GM23338 (cell line): ENCODE data around the gene SMG6. TPM values are rescaled to one million over a fixed set of nuclear protein-coding genes. Genes with fewer than 3 reads are reported as not detected.

Experiments used
- ATAC-seq: fragments of 200-7000 bp; cut with Tn5 transposase; 3 replicates; pipeline ENCODE4 v1.9.1; 2020
- DNase-seq: peaks from one replicate; pipeline ENCODE4 v3.0.0-alpha.2; 2015; ENCODE audit warnings: low spot score
- H2AFZ ChIP-seq: fragments of 200-600 bp; sonication (generic); 2 replicates; pipeline ENCODE4 v1.8.0; 2016; ENCODE audit warnings: antibody characterized with exemption, mild to moderate bottlenecking, moderate library complexity
- H3F3A ChIP-seq: fragments of 200-600 bp; sonication (generic); replicated peaks from 2 replicates; pipeline ENCODE4 v1.8.0; 2017; ENCODE audit warnings: antibody characterized with exemption, mixed run types, low read depth
- H3K27ac ChIP-seq: fragments of 200-600 bp; sonication (generic); 2 replicates; pipeline ENCODE4 v1.6.1; 2016; ENCODE audit warnings: low read depth
- H3K27me3 ChIP-seq: fragments of 200-600 bp; sonication (generic); 2 replicates; pipeline ENCODE4 v1.8.0; 2016; ENCODE audit warnings: mild to moderate bottlenecking, mixed run types, moderate library complexity; ENCODE audit not compliant: insufficient read depth
- H3K36me3 ChIP-seq: fragments of 200-600 bp; sonication (generic); 2 replicates; pipeline ENCODE4 v1.8.0; 2016; ENCODE audit warnings: mild to moderate bottlenecking; ENCODE audit not compliant: insufficient read depth
- H3K4me1 ChIP-seq: fragments of 200-600 bp; sonication (generic); 2 replicates; pipeline ENCODE4 v1.8.0; 2016; ENCODE audit warnings: mild to moderate bottlenecking, moderate library complexity; ENCODE audit not compliant: insufficient read depth
- H3K4me2 ChIP-seq: fragments of 200-600 bp; sonication (generic); 2 replicates; pipeline ENCODE4 v1.7.1; 2017; ENCODE audit warnings: mixed run types
- H3K4me3 ChIP-seq: fragments of 200-600 bp; sonication (generic); 2 replicates; pipeline ENCODE4 v1.6.1; 2016; ENCODE audit warnings: mixed run types
- H3K79me2 ChIP-seq: fragments of 200-600 bp; sonication (generic); replicated peaks from 2 replicates; pipeline ENCODE4 v1.8.0; 2017; ENCODE audit warnings: mild to moderate bottlenecking; ENCODE audit not compliant: insufficient read depth
- H3K9me2 ChIP-seq: fragments of 200-600 bp; sonication (generic); 2 replicates; pipeline ENCODE4 v1.8.0; 2017; ENCODE audit not compliant: insufficient read depth
- H4K20me1 ChIP-seq: fragments of 200-600 bp; sonication (generic); replicated peaks from 2 replicates; pipeline ENCODE4 v1.8.0; 2017; ENCODE audit warnings: mild to moderate bottlenecking; ENCODE audit not compliant: insufficient read depth
- H3K27ac Mint-ChIP-seq: 2 replicates; pipeline ENCODE4 v1.8.0; 2020; ENCODE audit warnings: inconsistent platforms, mild to moderate bottlenecking, moderate library complexity, mixed read lengths
- H3K27me3 Mint-ChIP-seq: 3 replicates; pipeline ENCODE4 v1.8.0; 2022; ENCODE audit warnings: low read depth, mild to moderate bottlenecking, moderate library complexity, mixed read lengths, inconsistent platforms; ENCODE audit not compliant: insufficient read depth, poor library complexity
- H3K36me3 Mint-ChIP-seq: 3 replicates; pipeline ENCODE4 v1.8.0; 2021; ENCODE audit warnings: low read depth, mild to moderate bottlenecking, inconsistent platforms, moderate library complexity, mixed read lengths
- H3K4me1 Mint-ChIP-seq: 3 replicates; pipeline ENCODE4 v1.8.0; 2020; ENCODE audit warnings: mild to moderate bottlenecking, inconsistent platforms, mixed read lengths
- H3K4me3 Mint-ChIP-seq: 3 replicates; pipeline ENCODE4 v1.8.0; 2021; ENCODE audit warnings: moderate library complexity, mild to moderate bottlenecking, inconsistent platforms, mixed read lengths
- H3K9me3 Mint-ChIP-seq: 3 replicates; pipeline ENCODE4 v1.8.0; 2020; ENCODE audit warnings: moderate library complexity, mild to moderate bottlenecking, inconsistent platforms, mixed read lengths
- CREB1 ChIP-seq: fragments of 250-450 bp; sonication (Bioruptor Pico); IDR thresholded peaks from 2 replicates; pipeline ENCODE4 v1.5.0; 2020; ENCODE audit warnings: low read depth, mild to moderate bottlenecking, moderate library complexity
- EZH2 ChIP-seq: fragments of 200-600 bp; sonication (generic); IDR thresholded peaks from one replicate; pipeline ENCODE4 v1.8.0; 2017; ENCODE audit warnings: antibody characterized with exemption, mild to moderate bottlenecking, low read depth; ENCODE audit not compliant: unreplicated experiment
- EZH2phosphoT487 ChIP-seq: fragments of 200-600 bp; sonication (generic); IDR thresholded peaks from one replicate; pipeline ENCODE4 v1.8.1; 2018; ENCODE audit warnings: antibody characterized with exemption; ENCODE audit not compliant: unreplicated experiment
- JUNB ChIP-seq: IDR thresholded peaks from one replicate; pipeline ENCODE4 v1.6.1; 2016; ENCODE audit warnings: antibody characterized with exemption; ENCODE audit not compliant: unreplicated experiment
- NANOG ChIP-seq: IDR thresholded peaks from 2 replicates; pipeline ENCODE4 v1.6.1; 2016; ENCODE audit warnings: antibody characterized with exemption, borderline replicate concordance
- POLR2AphosphoS5 ChIP-seq: IDR thresholded peaks from 2 replicates; pipeline ENCODE4 v1.6.1; 2016; ENCODE audit warnings: antibody characterized with exemption, low read depth
- ZNF114 ChIP-seq: fragments of 250-450 bp; sonication (Bioruptor Pico); IDR thresholded peaks from 2 replicates; pipeline ENCODE4 v1.5.0; 2020; ENCODE audit warnings: mild to moderate bottlenecking, moderate library complexity
- ZNF331 ChIP-seq: fragments of 250-450 bp; sonication (Bioruptor Pico); IDR thresholded peaks from 2 replicates; pipeline ENCODE4 v1.5.0; 2020; ENCODE audit warnings: low read depth, mild to moderate bottlenecking, moderate library complexity
- polyA plus RNA-seq: library from polyadenylated mRNA; unstranded; fragments of >200 nt; fragmentation: Nextera tagmentation; extraction: Ambion mirVana; gene quantifications from 2 replicates; pipeline ENCODE4 v1.2.1, GENCODE V29; 2016
- total RNA-seq: library from RNA; depleted of rRNA; stranded (reverse); fragments of >200 nt; shearing (Covaris generic); gene quantifications from 2 replicates; pipeline ENCODE4 v1.2.3, GENCODE V29; 2014
- TF ChIP-seq, protein P1 (sequence below): IDR thresholded peaks from one replicate; pipeline ENCODE4 v1.6.1; 2018; ENCODE audit warnings: antibody characterized with exemption; ENCODE audit not compliant: unreplicated experiment
- TF ChIP-seq, protein P2 (sequence below): IDR thresholded peaks from 2 replicates; pipeline ENCODE4 v1.6.1; 2016; ENCODE audit warnings: antibody characterized with exemption
- TF ChIP-seq, protein P3 (sequence below), 2 experiments: fragments of 200-600 bp in 1 of 2; sonication (generic) in 1 of 2; conservative IDR thresholded peaks; 2 replicates each; pipeline versions ENCODE4 v1.5.1 to v1.6.1; 2016 to 2017; ENCODE audit warnings: antibody characterized with exemption in 2 of 2, low read depth in 2 of 2, mild to moderate bottlenecking in 2 of 2, moderate library complexity in 1 of 2

Gene SMG6
- total and polyA plus RNA-seq, 2 experiments from 2014 or later: 10.4 to 43.1 TPM

DNA sequence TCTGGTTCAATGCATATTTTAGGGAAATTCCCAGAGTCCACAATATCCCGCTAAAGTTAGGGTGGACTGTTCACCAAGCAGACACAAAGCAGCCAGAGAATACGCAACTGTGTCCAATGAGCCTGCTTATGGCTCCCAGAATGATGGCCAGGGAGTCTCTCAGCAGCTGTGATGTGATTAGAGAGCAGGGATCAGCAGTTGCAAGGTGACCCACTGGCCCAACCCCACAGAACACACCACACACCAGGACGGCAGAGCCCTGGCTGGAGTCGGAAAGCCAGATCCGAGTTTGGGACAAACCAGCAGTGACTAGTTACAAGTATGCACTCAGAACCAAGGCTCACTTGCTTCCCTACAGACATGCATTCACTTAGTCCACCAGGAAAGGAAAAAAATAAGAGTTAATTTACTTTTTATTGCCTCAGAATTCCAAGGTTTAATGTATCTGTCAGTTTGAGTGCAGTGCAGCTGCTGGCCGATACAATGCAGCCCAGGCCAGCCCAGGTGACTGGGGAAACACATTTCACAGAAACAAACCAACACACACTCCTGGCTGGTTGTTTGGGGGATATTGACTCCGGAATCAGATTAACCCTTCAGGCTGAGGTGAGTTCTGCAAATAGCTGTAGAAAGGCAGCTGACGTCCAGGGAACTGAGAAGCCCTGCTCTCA, 127.0 kb downstream of the SMG6 start (continued):
- TF ChIP-seq, protein P1, sequence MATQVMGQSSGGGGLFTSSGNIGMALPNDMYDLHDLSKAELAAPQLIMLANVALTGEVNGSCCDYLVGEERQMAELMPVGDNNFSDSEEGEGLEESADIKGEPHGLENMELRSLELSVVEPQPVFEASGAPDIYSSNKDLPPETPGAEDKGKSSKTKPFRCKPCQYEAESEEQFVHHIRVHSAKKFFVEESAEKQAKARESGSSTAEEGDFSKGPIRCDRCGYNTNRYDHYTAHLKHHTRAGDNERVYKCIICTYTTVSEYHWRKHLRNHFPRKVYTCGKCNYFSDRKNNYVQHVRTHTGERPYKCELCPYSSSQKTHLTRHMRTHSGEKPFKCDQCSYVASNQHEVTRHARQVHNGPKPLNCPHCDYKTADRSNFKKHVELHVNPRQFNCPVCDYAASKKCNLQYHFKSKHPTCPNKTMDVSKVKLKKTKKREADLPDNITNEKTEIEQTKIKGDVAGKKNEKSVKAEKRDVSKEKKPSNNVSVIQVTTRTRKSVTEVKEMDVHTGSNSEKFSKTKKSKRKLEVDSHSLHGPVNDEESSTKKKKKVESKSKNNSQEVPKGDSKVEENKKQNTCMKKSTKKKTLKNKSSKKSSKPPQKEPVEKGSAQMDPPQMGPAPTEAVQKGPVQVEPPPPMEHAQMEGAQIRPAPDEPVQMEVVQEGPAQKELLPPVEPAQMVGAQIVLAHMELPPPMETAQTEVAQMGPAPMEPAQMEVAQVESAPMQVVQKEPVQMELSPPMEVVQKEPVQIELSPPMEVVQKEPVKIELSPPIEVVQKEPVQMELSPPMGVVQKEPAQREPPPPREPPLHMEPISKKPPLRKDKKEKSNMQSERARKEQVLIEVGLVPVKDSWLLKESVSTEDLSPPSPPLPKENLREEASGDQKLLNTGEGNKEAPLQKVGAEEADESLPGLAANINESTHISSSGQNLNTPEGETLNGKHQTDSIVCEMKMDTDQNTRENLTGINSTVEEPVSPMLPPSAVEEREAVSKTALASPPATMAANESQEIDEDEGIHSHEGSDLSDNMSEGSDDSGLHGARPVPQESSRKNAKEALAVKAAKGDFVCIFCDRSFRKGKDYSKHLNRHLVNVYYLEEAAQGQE: no peak
- TF ChIP-seq ZNF114: no peak
- TF ChIP-seq ZNF331 (CRISPR knock-in tag): no peak
- TF ChIP-seq, protein P2, sequence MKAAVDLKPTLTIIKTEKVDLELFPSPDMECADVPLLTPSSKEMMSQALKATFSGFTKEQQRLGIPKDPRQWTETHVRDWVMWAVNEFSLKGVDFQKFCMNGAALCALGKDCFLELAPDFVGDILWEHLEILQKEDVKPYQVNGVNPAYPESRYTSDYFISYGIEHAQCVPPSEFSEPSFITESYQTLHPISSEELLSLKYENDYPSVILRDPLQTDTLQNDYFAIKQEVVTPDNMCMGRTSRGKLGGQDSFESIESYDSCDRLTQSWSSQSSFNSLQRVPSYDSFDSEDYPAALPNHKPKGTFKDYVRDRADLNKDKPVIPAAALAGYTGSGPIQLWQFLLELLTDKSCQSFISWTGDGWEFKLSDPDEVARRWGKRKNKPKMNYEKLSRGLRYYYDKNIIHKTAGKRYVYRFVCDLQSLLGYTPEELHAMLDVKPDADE: no peak

DNA sequence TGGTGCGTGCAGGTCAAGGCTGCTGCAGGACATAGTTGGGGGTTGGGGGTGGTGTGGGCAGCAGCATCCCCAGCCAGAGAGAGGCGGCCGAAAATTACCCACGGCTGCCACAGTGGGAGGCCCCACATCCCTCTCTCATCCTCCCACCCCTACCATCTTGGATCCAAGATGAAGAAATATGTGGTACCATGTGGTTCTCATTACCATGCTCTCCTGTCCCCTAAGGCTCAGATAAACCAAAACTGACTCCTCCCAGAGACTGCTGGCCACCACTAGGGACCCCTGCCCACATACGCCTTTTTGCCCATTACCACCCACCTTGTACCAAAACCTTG, 128.3 kb downstream of the SMG6 start:
- H3K4me1 Mint-ChIP-seq: peaks cover 24% of the 10 kb centered on the region
- no peaks in the 10 kb centered on the region for H3K27me3 ChIP-seq
- no peaks in the 10 kb centered on the region for H3K9me2 ChIP-seq
- H2AFZ ChIP-seq: no peak overlapping the region
- no peaks in the 10 kb centered on the region for H3K4me1 ChIP-seq
- no peak overlapping the region for H3K27ac Mint-ChIP-seq
- ATAC-seq: no peak
- no peaks in the 10 kb centered on the region for H4K20me1 ChIP-seq
- H3K4me3 ChIP-seq: no peak overlapping the region
- H3K27ac ChIP-seq: no peak overlapping the region
- H3K36me3 ChIP-seq: no peaks in the 10 kb centered on the region; the same call in 1 of the 2 replicates
- H3F3A ChIP-seq: peaks cover 4% of the 10 kb centered on the region; the same call in 1 of the 2 replicates
- H3K9me3 Mint-ChIP-seq: no peaks in the 10 kb centered on the region
- H3K4me3 Mint-ChIP-seq: no peak overlapping the region
- no peak for DNase-seq
- peaks cover 5% of the 10 kb centered on the region for H3K27me3 Mint-ChIP-seq
- H3K4me2 ChIP-seq: no peak overlapping the region
- H3K79me2 ChIP-seq: no peaks in the 10 kb centered on the region
- peaks cover 5% of the 10 kb centered on the region for H3K36me3 Mint-ChIP-seq
- TF ChIP-seq, protein P3, sequence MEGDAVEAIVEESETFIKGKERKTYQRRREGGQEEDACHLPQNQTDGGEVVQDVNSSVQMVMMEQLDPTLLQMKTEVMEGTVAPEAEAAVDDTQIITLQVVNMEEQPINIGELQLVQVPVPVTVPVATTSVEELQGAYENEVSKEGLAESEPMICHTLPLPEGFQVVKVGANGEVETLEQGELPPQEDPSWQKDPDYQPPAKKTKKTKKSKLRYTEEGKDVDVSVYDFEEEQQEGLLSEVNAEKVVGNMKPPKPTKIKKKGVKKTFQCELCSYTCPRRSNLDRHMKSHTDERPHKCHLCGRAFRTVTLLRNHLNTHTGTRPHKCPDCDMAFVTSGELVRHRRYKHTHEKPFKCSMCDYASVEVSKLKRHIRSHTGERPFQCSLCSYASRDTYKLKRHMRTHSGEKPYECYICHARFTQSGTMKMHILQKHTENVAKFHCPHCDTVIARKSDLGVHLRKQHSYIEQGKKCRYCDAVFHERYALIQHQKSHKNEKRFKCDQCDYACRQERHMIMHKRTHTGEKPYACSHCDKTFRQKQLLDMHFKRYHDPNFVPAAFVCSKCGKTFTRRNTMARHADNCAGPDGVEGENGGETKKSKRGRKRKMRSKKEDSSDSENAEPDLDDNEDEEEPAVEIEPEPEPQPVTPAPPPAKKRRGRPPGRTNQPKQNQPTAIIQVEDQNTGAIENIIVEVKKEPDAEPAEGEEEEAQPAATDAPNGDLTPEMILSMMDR (conservative IDR thresholded peaks at IDR 0.05; ENCODE audit: low read depth in 2 of 2): no peak
- TF ChIP-seq POLR2AphosphoS5 (no peak), EZH2 (no peak), JUNB (no peak), EZH2phosphoT487 (no peak), CREB1 (CRISPR knock-in tag) (no peak), NANOG (no peak)
- TF ChIP-seq, protein P2: no peak
